H1 (cell line): ENCODE data around the gene MRAP2. TPM values are rescaled to one million over a fixed set of nuclear protein-coding genes. Genes with fewer than 3 reads are reported as not detected.

Source experiments
- CTCF ChIA-PET: fragments of 300-600 bp; sonication (Branson Sonifier 250); formaldehyde crosslinking; loops from one replicate; lab custom pipeline; 2021; ENCODE audit not compliant: partially characterized antibody; lab: Charles Lee
- POLR2A ChIA-PET: fragments of 300-600 bp; sonication (Branson Sonifier 250); formaldehyde crosslinking; loops from one replicate; lab custom pipeline; 2021; ENCODE audit warnings: inconsistent platforms; ENCODE audit not compliant: partially characterized antibody; lab: Charles Lee
- DNase-seq, 2 experiments: peaks; one replicate each; pipeline versions ENCODE4 v3.0.0 to v3.0.0-alpha.2; 2010 to 2022; ENCODE audit warnings: low spot score in 2 of 2, low read depth in 1 of 2, mixed read lengths in 1 of 2
- FAIRE-seq: peaks from 2 replicates; lab custom pipeline; 2011; peaks lifted over from hg19 to GRCh38; lab: Jason Lieb, UNC
- H2AFZ ChIP-seq: 2 replicates; pipeline ENCODE4 v1.8.1; 2012; ENCODE audit warnings: low read length, inconsistent platforms
- H2AK5ac ChIP-seq: 2 replicates; pipeline ENCODE4 v1.6.1; 2013; ENCODE audit warnings: low read depth, low read length
- H2BK120ac ChIP-seq: replicated peaks from 2 replicates; pipeline ENCODE3; 2013; ENCODE audit warnings: low read depth, low read length, inconsistent platforms
- H2BK12ac ChIP-seq: 2 replicates; pipeline ENCODE4 v1.6.1; 2013; ENCODE audit warnings: low read depth, low read length
- H2BK15ac ChIP-seq: 2 replicates; pipeline ENCODE4 v1.6.1; 2013; ENCODE audit warnings: low read length
- H2BK20ac ChIP-seq: 2 replicates; pipeline ENCODE4 v1.6.1; 2013; ENCODE audit warnings: low read length
- H2BK5ac ChIP-seq: 2 replicates; pipeline ENCODE4 v1.6.1; 2013; ENCODE audit warnings: low read depth, low read length
- H3K14ac ChIP-seq: 2 replicates; pipeline ENCODE4 v1.6.1; 2013; ENCODE audit warnings: inconsistent platforms; ENCODE audit not compliant: insufficient read length
- H3K18ac ChIP-seq: 2 replicates; pipeline ENCODE4 v1.6.1; 2013; ENCODE audit warnings: low read length; ENCODE audit errors: extremely low read depth
- H3K23ac ChIP-seq: 2 replicates; pipeline ENCODE4 v1.6.1; 2013; ENCODE audit warnings: inconsistent platforms; ENCODE audit not compliant: insufficient read length
- H3K23me2 ChIP-seq: 2 replicates; pipeline ENCODE4 v1.6.1; 2013; ENCODE audit warnings: low read depth, low read length
- H3K27ac ChIP-seq: 2 replicates; pipeline ENCODE4 v1.6.1; 2011; ENCODE audit warnings: low read depth, low read length, inconsistent platforms
- H3K27me3 ChIP-seq, 4 experiments: replicated peaks in 1 of 4; 1 replicate in 1 of 4; 2 replicates in 3 of 4; pipeline versions ENCODE4 v1.6.1 to v1.8.1; 2011 to 2013; ENCODE audit warnings: low read length in 3 of 4, mild to moderate bottlenecking in 3 of 4, inconsistent platforms in 2 of 4, mixed read lengths in 2 of 4, moderate library complexity in 1 of 4; ENCODE audit not compliant: control insufficient read depth in 3 of 4, insufficient read depth in 3 of 4; ENCODE audit errors: extremely low read depth in 1 of 4
- H3K36me3 ChIP-seq, 4 experiments: 2 replicates each; pipeline versions ENCODE4 v1.6.1 to v1.8.1; 2011 to 2013; ENCODE audit warnings: mild to moderate bottlenecking in 4 of 4, low read length in 3 of 4, moderate library complexity in 2 of 4, control low read depth in 1 of 4, inconsistent platforms in 1 of 4; ENCODE audit not compliant: insufficient read depth in 4 of 4, control insufficient read depth in 2 of 4
- H3K4ac ChIP-seq: replicated peaks from 2 replicates; pipeline ENCODE3; 2013; ENCODE audit warnings: low read length, low read depth, mixed read lengths, inconsistent platforms; ENCODE audit not compliant: insufficient read length
- H3K4me1 ChIP-seq, 4 experiments: replicated peaks in 1 of 4; 1 replicate in 1 of 4; 2 replicates in 3 of 4; pipeline versions ENCODE4 v1.6.1 to v1.8.1; 2011 to 2013; ENCODE audit warnings: low read length in 3 of 4, inconsistent platforms in 2 of 4, mixed read lengths in 1 of 4; ENCODE audit not compliant: insufficient read depth in 4 of 4, control insufficient read depth in 3 of 4
- H3K4me2 ChIP-seq, 2 experiments: 2 replicates each; pipeline versions ENCODE4 v1.6.1 to v1.8.1; 2011 to 2013; ENCODE audit warnings: low read depth in 2 of 2, low read length in 2 of 2, control low read depth in 1 of 2, inconsistent platforms in 1 of 2, mild to moderate bottlenecking in 1 of 2; ENCODE audit not compliant: insufficient read depth in 1 of 2
- H3K4me3 ChIP-seq, 4 experiments: fragments of 200-600, 300-600 bp in 1 of 4; sonication (generic), shearing (Covaris generic), sonication (Bioruptor Twin) in 1 of 4; 2 replicates each; pipeline versions ENCODE4 v1.5.1 to v1.8.1; 2011 to 2016; ENCODE audit warnings: low read length in 4 of 4, low read depth in 3 of 4, control low read depth in 2 of 4, inconsistent platforms in 2 of 4, mild to moderate bottlenecking in 2 of 4, mixed read lengths in 1 of 4, moderate library complexity in 1 of 4; ENCODE audit not compliant: insufficient read depth in 2 of 4; ENCODE audit errors: extremely low read depth in 1 of 4
- H3K56ac ChIP-seq: replicated peaks from 2 replicates; pipeline ENCODE3; 2013; ENCODE audit warnings: low read depth, mild to moderate bottlenecking, mixed read lengths, low read length, inconsistent platforms; ENCODE audit not compliant: insufficient read length
- H3K79me1 ChIP-seq: 2 replicates; pipeline ENCODE4 v1.6.1; 2013; ENCODE audit warnings: low read depth, low read length, control low read depth
- H3K79me2 ChIP-seq, 2 experiments: 2 replicates each; pipeline versions ENCODE4 v1.6.1 to v1.8.1; 2012 to 2013; ENCODE audit warnings: low read length in 2 of 2, mild to moderate bottlenecking in 2 of 2, inconsistent platforms in 1 of 2; ENCODE audit not compliant: insufficient read depth in 2 of 2, control insufficient read depth in 1 of 2
- H3K9ac ChIP-seq, 4 experiments: replicated peaks in 1 of 4; 1 replicate in 1 of 4; 2 replicates in 3 of 4; pipeline versions ENCODE4 v1.6.1 to v1.8.1; 2011 to 2013; ENCODE audit warnings: low read depth in 3 of 4, low read length in 3 of 4, control low read depth in 2 of 4, mild to moderate bottlenecking in 2 of 4, moderate library complexity in 2 of 4, inconsistent platforms in 1 of 4; ENCODE audit errors: extremely low read depth in 1 of 4
- H3K9me3 ChIP-seq, 2 experiments: 2 replicates each; pipeline versions ENCODE4 v1.6.1 to v1.8.1; 2012 to 2013; ENCODE audit warnings: mild to moderate bottlenecking in 2 of 2, moderate library complexity in 2 of 2, control low read depth in 1 of 2, inconsistent platforms in 1 of 2, low read depth in 1 of 2, low read length in 1 of 2, mixed read lengths in 1 of 2; ENCODE audit not compliant: insufficient read depth in 2 of 2
- H4K20me1 ChIP-seq, 2 experiments: replicated peaks in 1 of 2; 2 replicates each; pipeline versions ENCODE3 to v1.8.1; 2011 to 2013; ENCODE audit warnings: inconsistent platforms in 2 of 2, low read length in 2 of 2, mild to moderate bottlenecking in 1 of 2; ENCODE audit not compliant: insufficient read depth in 2 of 2, control insufficient read depth in 1 of 2
- H4K5ac ChIP-seq: 2 replicates; pipeline ENCODE4 v1.6.1; 2013; ENCODE audit warnings: low read length, low read depth, mixed read lengths, inconsistent platforms; ENCODE audit not compliant: insufficient read length
- H4K8ac ChIP-seq: 2 replicates; pipeline ENCODE4 v1.8.0; 2013; ENCODE audit warnings: mild to moderate bottlenecking, moderate library complexity, low read length, inconsistent platforms; ENCODE audit not compliant: insufficient read depth; ENCODE audit errors: extremely low read depth
- H4K91ac ChIP-seq: replicated peaks from 2 replicates; pipeline ENCODE3; 2013; ENCODE audit warnings: low read length, mixed read lengths, inconsistent platforms; ENCODE audit not compliant: insufficient read length
- ASH2L ChIP-seq: fragments of 200-600, 300-600 bp; sonication (generic); IDR thresholded peaks from one replicate; pipeline ENCODE4 v1.7.1; 2017; ENCODE audit warnings: low read length
- CBX5 ChIP-seq: fragments of 300-800, 300-1000 bp; sonication (generic); IDR thresholded peaks from 2 replicates; pipeline ENCODE4 v1.7.1; 2016; ENCODE audit warnings: antibody characterized with exemption, low read length, low read depth
- HDAC2 ChIP-seq, 2 experiments: fragments of 300-600 bp in 1 of 2; sonication (generic) in 1 of 2; IDR thresholded peaks; 2 replicates each; pipeline ENCODE4 v1.6.1; 2011 to 2012; ENCODE audit warnings: low read depth in 2 of 2, low read length in 2 of 2, mild to moderate bottlenecking in 2 of 2, moderate library complexity in 2 of 2, borderline replicate concordance in 1 of 2, inconsistent platforms in 1 of 2
- KDM5A ChIP-seq: fragments of 200-600 bp; IDR thresholded peaks from 2 replicates; pipeline ENCODE4 v1.7.1; 2012; ENCODE audit warnings: mild to moderate bottlenecking, low read length, inconsistent platforms, mixed read lengths
- MAX ChIP-seq: IDR thresholded peaks from 2 replicates; pipeline ENCODE4 v1.6.1; 2012; ENCODE audit warnings: inconsistent platforms
- RNF2 ChIP-seq: fragments of 200-900, 300-1000 bp; sonication (generic); IDR thresholded peaks from 2 replicates; pipeline ENCODE4 v1.7.1; 2016; ENCODE audit warnings: borderline replicate concordance, low read depth, mild to moderate bottlenecking, antibody characterized with exemption, low read length; ENCODE audit not compliant: poor library complexity, severe bottlenecking; ENCODE audit errors: missing control alignments
- SIRT6 ChIP-seq: IDR thresholded peaks from one replicate; pipeline ENCODE4 v1.7.1; 2012; ENCODE audit warnings: low read length, inconsistent platforms
- SIX5 ChIP-seq: IDR thresholded peaks from 2 replicates; pipeline ENCODE4 v1.6.1; 2011; ENCODE audit warnings: mild to moderate bottlenecking, low read depth, low read length
- SP1 ChIP-seq: IDR thresholded peaks from 2 replicates; pipeline ENCODE4 v1.6.1; 2011; ENCODE audit warnings: low read depth, low read length
- TAF1 ChIP-seq: IDR thresholded peaks from 2 replicates; pipeline ENCODE4 v1.6.1; 2011; ENCODE audit warnings: mild to moderate bottlenecking, low read depth, low read length
- TCF12 ChIP-seq: IDR thresholded peaks from 2 replicates; pipeline ENCODE4 v1.6.1; 2011; ENCODE audit warnings: low read depth, mild to moderate bottlenecking, low read length
- USF2 ChIP-seq: IDR thresholded peaks from 2 replicates; pipeline ENCODE4 v1.6.1; 2011; ENCODE audit warnings: low read length, improper control_type of control experiment
- WGBS, 2 experiments: shearing (Covaris generic) in 1 of 2; methylation state at CpG; one replicate each; pipeline versions ENCODE4 v1.1.6 to v1.1.7; 2013 to 2015; ENCODE audit warnings: low lambda C conversion rate in 2 of 2, mixed read lengths in 2 of 2, inconsistent platforms in 1 of 2, low coverage in 1 of 2, missing lambda C conversion rate in 1 of 2; ENCODE audit not compliant: insufficient replicate concordance in 2 of 2, insufficient coverage in 1 of 2, insufficient read length in 1 of 2; ENCODE audit errors: extremely low coverage in 1 of 2, missing lambda C conversion rate in 1 of 2; 5-methylcytosine and 5-hydroxymethylcytosine counted together
- polyA plus RNA-seq, 7 experiments: library from polyadenylated mRNA; depleted of rRNA in 3 of 7; stranded (reverse) in 5 of 7; unstranded in 2 of 7; fragments of >200 nt in 5 of 7; fragments of 200-250 nt in 2 of 7; gene quantifications; 1 replicate in 5 of 7; 2 replicates in 1 of 7; 4 replicates in 1 of 7; pipeline versions ENCODE4 v1.2.1 to v1.2.3, GENCODE V29; 2011 to 2013; ENCODE audit warnings: missing spikeins in 2 of 7, mixed read lengths in 2 of 7
- total RNA-seq: library from RNA; stranded (reverse); fragmentation: NEBNext Ultra II Directional; extraction: Animal tissue kit (Norgen Biotek cat#: 25700); gene quantifications from 2 replicates; pipeline ENCODE4 v1.2.1, GENCODE V29; 2021

MRAP2 gene
- total and polyA plus RNA-seq, 2 of the 8 experiments (the other 6 are each of a cell fraction or from before 2014, with no cell fraction given): 5.0 to 11.0 TPM

GRCh38 chr6:84135291-84135690, 101.7 kb downstream of the MRAP2 start:
- H4K5ac ChIP-seq: no peak overlapping the region
- no peak overlapping the region for H3K14ac ChIP-seq
- WGBS, 2 experiments: 87% methylated on average over 5 of the region's 5 CpGs; no CpG with 5 or more reads in 1 of the 2 experiments
- H3K4ac ChIP-seq: no peak overlapping the region
- H3K23ac ChIP-seq: no peak overlapping the region
- no peak overlapping the region for H3K9ac ChIP-seq
- no peak overlapping the region for H2BK15ac ChIP-seq
- no peak overlapping the region for H3K27ac ChIP-seq
- H3K4me2 ChIP-seq: no peak overlapping the region
- ChIA-PET CTCF (no interaction called here), POLR2A (no interaction called here)
- no peaks in the 10 kb centered on the region for H4K20me1 ChIP-seq
- H2AFZ ChIP-seq: no peak overlapping the region
- no peaks in the 10 kb centered on the region for H3K27me3 ChIP-seq
- DNase-seq: no peak
- no peaks in the 10 kb centered on the region for H3K79me1 ChIP-seq
- no peaks in the 10 kb centered on the region for H3K23me2 ChIP-seq
- H2BK5ac ChIP-seq: no peak overlapping the region
- TF ChIP-seq SP1 (no peak), RNF2 (no peak), CBX5 (no peak), MAX (no peak), TCF12 (no peak), SIRT6 (no peak), KDM5A (no peak), USF2 (no peak), TAF1 (no peak), ASH2L (no peak), HDAC2 (IDR thresholded peaks at IDR 0.05; ENCODE audit: borderline replicate concordance in 1 of 2, low read depth in 2 of 2, low read length in 2 of 2) (no peak), SIX5 (no peak)
- H2BK12ac ChIP-seq: no peak overlapping the region
- FAIRE-seq: no peak
- no peaks in the 10 kb centered on the region for H3K79me2 ChIP-seq
- peaks cover 0 to 2% (median 0%) of the 10 kb centered on the region in 4 experiments; a peak in 1 of 7 replicates for H3K4me1 ChIP-seq
- no peak overlapping the region for H3K56ac ChIP-seq
- peaks cover 10 to 18% of the 10 kb centered on the region in 2 experiments for H3K9me3 ChIP-seq
- H4K8ac ChIP-seq: no peak overlapping the region
- no peak overlapping the region for H4K91ac ChIP-seq
- no peak overlapping the region for H3K4me3 ChIP-seq
- no peak overlapping the region for H2BK20ac ChIP-seq
- no peak overlapping the region for H2AK5ac ChIP-seq
- peaks cover 0 to 20% (median 6%) of the 10 kb centered on the region in 4 experiments; a peak in 4 of 8 replicates for H3K36me3 ChIP-seq
- H3K18ac ChIP-seq: no peak overlapping the region
- H2BK120ac ChIP-seq: no peak overlapping the region
